ENCODE measurements around the gene HMCN2.

HMCN2 gene

GRCh38 chr9:130291474-130291873 is 25.9 kb downstream of the HMCN2 start:
- no peak overlapping the region for H3K4me3 ChIP-seq (ENCODE audit: low read depth, low read length)
- DNase-seq (ENCODE audit: low read depth), result no peak
- no peak for TF ChIP-seq CTCF (IDR thresholded peaks at IDR 0.05; ENCODE audit: low read depth, low read length, missing control alignments)

DNA sequence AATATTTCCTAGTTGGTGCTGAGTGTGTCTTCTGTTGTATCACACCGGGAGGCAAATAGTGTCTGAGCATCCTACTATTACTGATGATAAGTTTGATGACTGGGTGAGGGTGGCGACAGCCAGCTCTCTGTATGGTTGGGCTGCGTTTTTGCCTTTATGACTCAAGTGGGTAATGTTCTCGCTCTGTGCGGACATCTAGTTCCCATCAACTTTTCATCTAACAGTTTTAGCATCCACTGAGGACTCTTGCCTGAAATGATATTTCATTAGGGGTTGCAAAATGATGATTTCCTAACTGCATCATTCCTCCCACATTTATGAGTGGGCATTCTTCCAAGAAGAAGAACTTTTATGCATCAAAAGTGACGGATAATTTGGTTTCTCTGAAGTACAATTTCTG is 26.5 kb downstream of the HMCN2 start:
- H3K4me3 ChIP-seq (ENCODE audit: low read depth, low read length), result no peak overlapping the region
- DNase-seq (ENCODE audit: low read depth), result no peak
- TF ChIP-seq CTCF (IDR thresholded peaks at IDR 0.05; ENCODE audit: low read depth, low read length, missing control alignments), result no peak

- no peak for TF ChIP-seq CTCF (IDR thresholded peaks at IDR 0.05; ENCODE audit: low read depth, low read length, missing control alignments)
- DNase-seq (ENCODE audit: low read depth), result no peak
- H3K4me3 ChIP-seq (ENCODE audit: low read depth, low read length), result no peak overlapping the region
Observed at GRCh38 chr9:130294664-130295063, 29.1 kb downstream of the HMCN2 start.

DNA sequence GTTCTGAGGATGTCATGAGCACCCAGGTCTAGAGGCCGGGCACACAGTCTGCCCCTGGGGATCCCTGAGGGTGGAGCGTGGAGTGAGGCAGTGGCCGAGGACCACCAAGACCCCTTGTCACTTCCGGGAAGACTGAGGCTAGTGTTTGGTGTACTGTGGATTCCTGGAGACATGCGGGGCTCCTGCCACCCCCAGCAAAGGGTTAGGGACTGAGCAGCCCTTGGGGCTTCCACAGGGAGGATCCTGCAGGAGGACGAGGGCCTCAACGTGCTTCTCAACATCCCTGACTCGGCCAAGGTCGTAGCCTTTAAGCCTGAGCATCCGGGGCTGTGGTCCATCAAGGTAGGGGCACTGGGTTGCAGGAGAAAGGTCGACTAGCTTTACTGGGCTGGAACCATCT is 29.9 kb downstream of the HMCN2 start:
- no peak for DNase-seq (ENCODE audit: low read depth)
- H3K4me3 ChIP-seq (ENCODE audit: low read depth, low read length), result no peak overlapping the region
- TF ChIP-seq CTCF (IDR thresholded peaks at IDR 0.05; ENCODE audit: low read depth, low read length, missing control alignments), result no peak

GRCh38 chr9:130295945-130296782 is 30.6 kb downstream of the HMCN2 start:
- no peak for TF ChIP-seq CTCF (IDR thresholded peaks at IDR 0.05; ENCODE audit: low read depth, low read length, missing control alignments)
- H3K4me3 ChIP-seq (ENCODE audit: low read depth, low read length), result no peak overlapping the region
- DNase-seq (ENCODE audit: low read depth), result no peak

DNA sequence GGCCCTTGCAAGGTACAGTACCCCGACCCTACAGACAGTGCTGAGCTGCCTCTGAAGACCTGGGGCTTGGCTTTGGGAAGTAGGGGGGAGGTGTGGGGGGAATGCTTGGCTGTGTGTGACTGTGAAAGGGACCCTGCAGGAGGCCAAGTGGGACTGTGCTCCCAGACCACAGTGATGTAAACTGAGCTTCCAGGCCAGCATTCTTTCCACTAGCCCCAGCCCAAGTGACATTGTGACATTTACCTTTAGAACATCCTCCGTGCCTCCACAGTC is 31.2 kb downstream of the HMCN2 start:
- no peak for TF ChIP-seq CTCF (IDR thresholded peaks at IDR 0.05; ENCODE audit: low read depth, low read length, missing control alignments)
- H3K4me3 ChIP-seq (ENCODE audit: low read depth, low read length), result no peak overlapping the region
- no peak for DNase-seq (ENCODE audit: low read depth)

- no peak for TF ChIP-seq CTCF (IDR thresholded peaks at IDR 0.05; ENCODE audit: low read depth, low read length, missing control alignments)
- no peak for DNase-seq (ENCODE audit: low read depth)
- H3K4me3 ChIP-seq (ENCODE audit: low read depth, low read length), result no peak overlapping the region
Observed at GRCh38 chr9:130297371-130297770, 31.8 kb downstream of the HMCN2 start.
